Nephron progenitor cell (in vitro differentiated cells): ENCODE results near the gene DNAJC6.

Experiments used
- DNase-seq: peaks from one replicate; pipeline ENCODE4 v3.0.0; 2021
- H3K27ac Mint-ChIP-seq: 2 replicates; pipeline ENCODE4 v1.8.0; 2021; ENCODE audit warnings: mild to moderate bottlenecking, moderate library complexity, mixed read lengths
- H3K27me3 Mint-ChIP-seq: 2 replicates; pipeline ENCODE4 v1.8.0; 2021; ENCODE audit warnings: mild to moderate bottlenecking, low read depth, mixed read lengths; ENCODE audit not compliant: poor library complexity
- H3K36me3 Mint-ChIP-seq: 2 replicates; pipeline ENCODE4 v1.8.0; 2021; ENCODE audit warnings: low read depth, mixed read lengths
- H3K4me1 Mint-ChIP-seq: 2 replicates; pipeline ENCODE4 v1.8.0; 2021; ENCODE audit warnings: mixed read lengths
- H3K4me3 Mint-ChIP-seq: 2 replicates; pipeline ENCODE4 v1.8.0; 2021; ENCODE audit warnings: mild to moderate bottlenecking, moderate library complexity, mixed read lengths
- H3K9me3 Mint-ChIP-seq: 2 replicates; pipeline ENCODE4 v1.8.0; 2021; ENCODE audit warnings: mild to moderate bottlenecking, moderate library complexity, mixed read lengths
- TF ChIP-seq, protein P1 (sequence below): fragments of 200-600 bp; sonication (generic); IDR thresholded peaks from 2 replicates; pipeline ENCODE4 v1.5.0; 2021; ENCODE audit warnings: antibody characterized with exemption

DNAJC6 gene

GRCh38 chr1:65308781-65309303 lies 501 bp upstream of the DNAJC6 start:
- Mint-ChIP-seq H3K4me3 (peak overlapping the region; percentile 81), H3K27me3 (peaks cover 76% of the 10 kb centered on the region), H3K36me3 (no peaks in the 10 kb centered on the region), H3K27ac (no peak overlapping the region), H3K4me1 (peaks cover 19% of the 10 kb centered on the region), H3K9me3 (no peaks in the 10 kb centered on the region)
- no peak for DNase-seq
- TF ChIP-seq, protein P1, sequence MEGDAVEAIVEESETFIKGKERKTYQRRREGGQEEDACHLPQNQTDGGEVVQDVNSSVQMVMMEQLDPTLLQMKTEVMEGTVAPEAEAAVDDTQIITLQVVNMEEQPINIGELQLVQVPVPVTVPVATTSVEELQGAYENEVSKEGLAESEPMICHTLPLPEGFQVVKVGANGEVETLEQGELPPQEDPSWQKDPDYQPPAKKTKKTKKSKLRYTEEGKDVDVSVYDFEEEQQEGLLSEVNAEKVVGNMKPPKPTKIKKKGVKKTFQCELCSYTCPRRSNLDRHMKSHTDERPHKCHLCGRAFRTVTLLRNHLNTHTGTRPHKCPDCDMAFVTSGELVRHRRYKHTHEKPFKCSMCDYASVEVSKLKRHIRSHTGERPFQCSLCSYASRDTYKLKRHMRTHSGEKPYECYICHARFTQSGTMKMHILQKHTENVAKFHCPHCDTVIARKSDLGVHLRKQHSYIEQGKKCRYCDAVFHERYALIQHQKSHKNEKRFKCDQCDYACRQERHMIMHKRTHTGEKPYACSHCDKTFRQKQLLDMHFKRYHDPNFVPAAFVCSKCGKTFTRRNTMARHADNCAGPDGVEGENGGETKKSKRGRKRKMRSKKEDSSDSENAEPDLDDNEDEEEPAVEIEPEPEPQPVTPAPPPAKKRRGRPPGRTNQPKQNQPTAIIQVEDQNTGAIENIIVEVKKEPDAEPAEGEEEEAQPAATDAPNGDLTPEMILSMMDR: no peak

GRCh38 chr1:65310078-65310587 lies 790 bp downstream of the DNAJC6 start:
- H3K9me3 Mint-ChIP-seq: no peaks in the 10 kb centered on the region
- H3K27me3 Mint-ChIP-seq: peaks cover 79% of the 10 kb centered on the region
- no peak for DNase-seq
- no peak overlapping the region for H3K27ac Mint-ChIP-seq
- TF ChIP-seq, protein P1: no peak
- peaks cover 19% of the 10 kb centered on the region for H3K4me1 Mint-ChIP-seq
- H3K36me3 Mint-ChIP-seq: no peaks in the 10 kb centered on the region
- peak overlapping the region; percentile 92 for H3K4me3 Mint-ChIP-seq

- no peaks in the 10 kb centered on the region for H3K36me3 Mint-ChIP-seq
- DNase-seq: no peak
- H3K27me3 Mint-ChIP-seq: peaks cover 73% of the 10 kb centered on the region
- TF ChIP-seq, protein P1: no peak
- peaks cover 19% of the 10 kb centered on the region for H3K4me1 Mint-ChIP-seq
- no peak overlapping the region for H3K27ac Mint-ChIP-seq
- H3K9me3 Mint-ChIP-seq: no peaks in the 10 kb centered on the region
- no peak overlapping the region for H3K4me3 Mint-ChIP-seq
Measured at GRCh38 chr1:65311760-65312159, 2.4 kb downstream of the DNAJC6 start.

DNA sequence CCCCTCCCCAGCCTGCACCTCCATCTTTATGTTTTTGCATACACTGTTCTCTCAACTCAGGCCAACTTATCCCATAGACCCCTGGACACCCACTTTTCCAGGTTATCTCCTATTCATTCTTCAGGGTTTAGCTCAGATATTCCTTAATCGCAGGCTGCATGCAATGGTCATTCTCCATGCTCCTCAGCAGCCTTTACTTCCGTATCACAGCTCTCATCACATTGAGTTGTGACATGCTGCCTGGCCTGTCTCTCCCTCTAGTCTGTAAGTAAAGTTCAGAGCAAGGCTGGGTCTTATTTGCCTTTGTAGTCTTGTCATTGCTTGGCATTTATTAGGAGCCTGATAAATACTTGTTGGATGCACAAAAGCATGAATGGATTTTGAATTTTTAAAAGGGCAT lies 6.9 kb downstream of the DNAJC6 start:
- no peaks in the 10 kb centered on the region for H3K9me3 Mint-ChIP-seq
- TF ChIP-seq, protein P1: no peak

GRCh38 chr1:65317866-65318653 lies 8.7 kb downstream of the DNAJC6 start:
- DNase-seq: no peak
- H3K27ac Mint-ChIP-seq: no peak overlapping the region

More for the DNA sequence above, 6.9 kb downstream of the DNAJC6 start:
- H3K27me3 Mint-ChIP-seq: peaks cover 42% of the 10 kb centered on the region
- H3K27ac Mint-ChIP-seq: no peak overlapping the region
- no peaks in the 10 kb centered on the region for H3K4me1 Mint-ChIP-seq
- no peak overlapping the region for H3K4me3 Mint-ChIP-seq
- no peak for DNase-seq
- no peaks in the 10 kb centered on the region for H3K36me3 Mint-ChIP-seq

More at GRCh38 chr1:65317866-65318653, 8.7 kb downstream of the DNAJC6 start:
- TF ChIP-seq, protein P1: no peak
- Mint-ChIP-seq H3K27me3 (peaks cover 24% of the 10 kb centered on the region), H3K36me3 (no peaks in the 10 kb centered on the region), H3K4me3 (no peak overlapping the region), H3K4me1 (no peaks in the 10 kb centered on the region), H3K9me3 (no peaks in the 10 kb centered on the region)
